Smooth muscle cell (in vitro differentiated cells): ENCODE data around the gene NUP214. TPM values are rescaled to one million over a fixed set of nuclear protein-coding genes. Genes with fewer than 3 reads are reported as not detected.

Experiments used
- DNase-seq: peaks from one replicate; lab custom pipeline; 2025; ENCODE audit not compliant: unreplicated experiment; lab: John Stamatoyannopoulos, UW
- H2AFZ ChIP-seq: fragments of 200-600 bp; sonication (generic); 2 replicates; pipeline ENCODE4 v1.6.0; 2016; ENCODE audit warnings: antibody characterized with exemption, low read depth, mild to moderate bottlenecking
- H3F3A ChIP-seq: fragments of 200-600 bp; sonication (generic); 2 replicates; pipeline ENCODE4 v1.6.0; 2017; ENCODE audit warnings: antibody characterized with exemption, low read depth
- H3K27ac ChIP-seq: fragments of 200-600 bp; sonication (generic); 2 replicates; pipeline ENCODE4 v1.5.1; 2016; ENCODE audit warnings: low read depth, mild to moderate bottlenecking
- H3K27me3 ChIP-seq: fragments of 200-600 bp; sonication (generic); 2 replicates; pipeline ENCODE4 v1.6.1; 2016; ENCODE audit warnings: low read depth, mild to moderate bottlenecking
- H3K36me3 ChIP-seq: fragments of 200-600 bp; sonication (generic); 2 replicates; pipeline ENCODE4 v1.5.1; 2016; ENCODE audit warnings: low read depth
- H3K4me1 ChIP-seq: fragments of 200-600 bp; sonication (generic); 2 replicates; pipeline ENCODE4 v1.5.1; 2016; ENCODE audit warnings: low read depth
- H3K4me2 ChIP-seq: fragments of 200-600 bp; sonication (generic); 2 replicates; pipeline ENCODE4 v1.6.0; 2016; ENCODE audit warnings: mild to moderate bottlenecking
- H3K4me3 ChIP-seq: fragments of 200-600 bp; sonication (generic); 2 replicates; pipeline ENCODE4 v1.5.1; 2016; ENCODE audit warnings: mild to moderate bottlenecking
- H3K79me2 ChIP-seq: fragments of 200-600 bp; sonication (generic); 2 replicates; pipeline ENCODE4 v1.6.0; 2016; ENCODE audit warnings: low read depth, mild to moderate bottlenecking
- H3K9ac ChIP-seq: fragments of 200-600 bp; sonication (generic); 2 replicates; pipeline ENCODE4 v1.6.0; 2016; ENCODE audit warnings: low read depth
- H3K9me3 ChIP-seq: fragments of 200-600 bp; sonication (generic); replicated peaks from 2 replicates; pipeline ENCODE4 v1.5.1; 2016; ENCODE audit warnings: low read depth
- H4K20me1 ChIP-seq: fragments of 200-600 bp; sonication (generic); 2 replicates; pipeline ENCODE4 v1.6.0; 2016; ENCODE audit warnings: low read depth
- CTCF ChIP-seq: fragments of 200-600 bp; sonication (generic); IDR thresholded peaks from 2 replicates; pipeline ENCODE4 v1.5.1; 2017; ENCODE audit warnings: borderline replicate concordance, mild to moderate bottlenecking, antibody characterized with exemption; ENCODE audit not compliant: insufficient read depth, poor library complexity, severe bottlenecking
- WGBS: methylation state at CpG from one replicate; pipeline ENCODE4 v1.1.7; 2016; ENCODE audit warnings: low lambda C conversion rate; 5-methylcytosine and 5-hydroxymethylcytosine counted together
- polyA plus RNA-seq: library from polyadenylated mRNA; unstranded; fragments of >200 nt; fragmentation: Nextera tagmentation; extraction: Ambion mirVana; gene quantifications from 2 replicates; pipeline ENCODE4 v1.2.1, GENCODE V29; 2016
- total RNA-seq: library from RNA; depleted of rRNA; stranded (reverse); fragments of >200 nt; gene quantifications from 2 replicates; pipeline ENCODE4 v1.2.3, GENCODE V29; 2014

NUP214 gene
- total and polyA plus RNA-seq, 2 experiments from 2014 or later, result 13.9 to 44.7 TPM

- Histone ChIP-seq H4K20me1 (no peaks in the 10 kb centered on the region), H2AFZ (no peak overlapping the region), H3K4me1 (peaks cover 5% of the 10 kb centered on the region), H3K36me3 (no peaks in the 10 kb centered on the region), H3K4me3 (no peak overlapping the region), H3K27me3 (no peaks in the 10 kb centered on the region), H3K79me2 (no peaks in the 10 kb centered on the region), H3K27ac (peak overlapping the region; percentile 43), H3F3A (no peaks in the 10 kb centered on the region), H3K9me3 (no peaks in the 10 kb centered on the region), H3K9ac (no peak overlapping the region), H3K4me2 (peak overlapping the region; percentile 16)
- DNase-seq, result no peak
- TF ChIP-seq CTCF, result no peak
- WGBS, result 87% methylated on average over 7 of the region's 7 CpGs
These were observed 89.0 kb downstream of the NUP214 start for GRCh38 chr9:131214286-131214856.

GRCh38 chr9:131214876-131215275, 89.5 kb downstream of the NUP214 start:
- Histone ChIP-seq H3K9me3 (no peaks in the 10 kb centered on the region), H3K27ac (no peak overlapping the region), H3K27me3 (no peaks in the 10 kb centered on the region), H3K9ac (no peak overlapping the region), H3K79me2 (no peaks in the 10 kb centered on the region), H3K36me3 (no peaks in the 10 kb centered on the region), H2AFZ (no peak overlapping the region), H4K20me1 (no peaks in the 10 kb centered on the region), H3K4me1 (peaks cover 5% of the 10 kb centered on the region), H3F3A (no peaks in the 10 kb centered on the region), H3K4me2 (no peak overlapping the region), H3K4me3 (no peak overlapping the region)
- DNase-seq, result no peak
- 92% methylated on average over 4 of the region's 4 CpGs for WGBS
- no peak for TF ChIP-seq CTCF

DNA sequence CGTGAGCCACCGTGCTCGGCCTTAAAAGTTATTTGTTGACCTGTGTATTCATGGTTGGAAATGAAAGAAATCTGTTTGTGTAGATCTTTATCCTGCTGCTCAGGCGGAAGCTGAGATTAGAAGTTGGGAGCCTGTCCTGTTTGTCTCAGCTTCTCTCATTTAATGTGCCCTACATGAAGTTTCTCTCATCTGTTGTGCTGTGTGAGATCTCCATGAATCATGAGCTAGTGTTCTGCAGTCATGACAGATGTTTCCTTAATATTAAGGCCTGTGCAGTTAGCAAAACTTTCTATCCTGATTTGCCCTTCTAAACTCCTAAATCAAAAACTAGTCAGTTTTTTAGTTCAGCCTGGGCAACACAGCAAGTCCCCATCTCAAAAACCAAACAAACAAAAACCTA, 91.4 kb downstream of the NUP214 start:
- Histone ChIP-seq H3K9me3 (no peaks in the 10 kb centered on the region), H3K79me2 (no peaks in the 10 kb centered on the region), H2AFZ (no peak overlapping the region), H3K4me1 (peaks cover 11% of the 10 kb centered on the region), H3K4me3 (no peak overlapping the region), H3K9ac (no peak overlapping the region), H3F3A (no peaks in the 10 kb centered on the region), H3K27me3 (no peaks in the 10 kb centered on the region), H3K4me2 (no peak overlapping the region), H3K36me3 (no peaks in the 10 kb centered on the region), H3K27ac (no peak overlapping the region), H4K20me1 (no peaks in the 10 kb centered on the region)
- no peak for TF ChIP-seq CTCF
- no peak for DNase-seq
- WGBS, result 96% methylated on average over 4 of the region's 4 CpGs

DNA sequence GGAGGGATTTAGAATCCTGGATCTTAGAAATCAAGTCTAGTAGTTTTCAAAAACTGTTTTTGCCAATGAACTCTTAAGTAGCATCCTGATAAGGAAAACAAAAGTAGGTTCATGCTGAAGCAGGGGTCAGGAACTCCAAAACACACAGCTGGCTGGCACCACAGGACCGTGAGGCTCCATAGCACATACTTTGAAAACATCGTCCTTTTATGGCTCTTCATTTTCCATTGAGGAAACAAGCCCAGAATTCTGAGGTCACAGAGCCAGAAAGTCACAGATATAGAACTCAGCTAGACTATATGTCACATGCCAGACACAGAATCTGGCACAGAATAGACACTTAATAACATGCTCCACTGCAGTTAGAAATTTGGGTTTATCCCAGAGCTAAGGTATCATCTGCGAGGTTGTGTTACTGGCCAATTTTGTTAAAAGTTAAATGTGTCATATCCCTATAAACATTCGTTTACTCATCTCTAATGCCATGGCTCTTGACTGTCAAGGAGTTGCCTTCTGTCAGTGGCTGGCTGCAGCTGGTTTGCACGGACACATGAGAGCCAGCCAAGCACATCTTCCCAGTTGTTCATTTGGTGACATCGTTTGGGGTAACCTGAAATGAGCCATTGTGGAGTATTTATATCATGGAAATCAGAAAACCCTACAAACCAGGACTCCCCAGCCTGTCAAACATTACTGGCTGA, 92.1 kb downstream of the NUP214 start:
- Histone ChIP-seq H3K27me3 (no peaks in the 10 kb centered on the region), H3K27ac (no peak overlapping the region), H3K9ac (no peak overlapping the region), H3K4me3 (no peak overlapping the region), H3K36me3 (no peaks in the 10 kb centered on the region), H3K79me2 (no peaks in the 10 kb centered on the region), H2AFZ (no peak overlapping the region), H3K4me2 (no peak overlapping the region), H4K20me1 (no peaks in the 10 kb centered on the region), H3F3A (no peaks in the 10 kb centered on the region), H3K9me3 (no peaks in the 10 kb centered on the region), H3K4me1 (peaks cover 11% of the 10 kb centered on the region)
- no peak for TF ChIP-seq CTCF
- DNase-seq, result no peak
- WGBS, result 78% methylated on average over 6 of the region's 6 CpGs
